HEK293 (cell line): Measurements from ENCODE around the gene AIF1L.
"Not testable (repeated sequence)": the region's sequence is repeated elsewhere in the genome, so short reads cannot be mapped to it uniquely, and the experiment has no call there.

Experiments
- CTCF ChIA-PET: fragments of 350-600 bp; formaldehyde crosslinking; extraction: SDS; loops from one replicate; lab custom pipeline; 2021; ENCODE audit warnings: antibody characterized with exemption; lab: Yijun Ruan, JAX
- POLR2A ChIA-PET: fragments of 300-600 bp; formaldehyde crosslinking; extraction: SDS; loops from one replicate; lab custom pipeline; 2020; ENCODE audit warnings: antibody characterized with exemption, inconsistent platforms; lab: Yijun Ruan, JAX
- H3K27ac ChIP-seq: fragments of 200-500 bp; sonication (Bioruptor generic); 2 replicates; pipeline ENCODE4 v1.5.1; 2014; ENCODE audit warnings: low read depth, low read length, control low read depth, inconsistent platforms; ENCODE audit errors: extremely low read depth
- H3K36me3 ChIP-seq, 2 experiments: fragments of 200-500 bp in 1 of 2; sonication (Bioruptor generic) in 1 of 2; 1 replicate in 1 of 2; 2 replicates in 1 of 2; pipeline ENCODE4 v1.5.1; 2014 to 2017; ENCODE audit warnings: inconsistent platforms in 2 of 2, low read length in 2 of 2; ENCODE audit not compliant: control insufficient read depth in 2 of 2, insufficient read depth in 1 of 2
- H3K4me1 ChIP-seq: fragments of 200-500 bp; sonication (Bioruptor generic); 2 replicates; pipeline ENCODE4 v1.5.1; 2014; ENCODE audit warnings: mild to moderate bottlenecking, low read length, inconsistent platforms; ENCODE audit not compliant: control insufficient read depth, insufficient read depth
- H3K4me3 ChIP-seq: 2 replicates; pipeline ENCODE4 v1.5.1; 2011; ENCODE audit warnings: low read depth, mild to moderate bottlenecking, control low read depth, low read length, moderate library complexity
- H3K9me3 ChIP-seq: fragments of 200-500 bp; sonication (Bioruptor generic); 2 replicates; pipeline ENCODE4 v1.5.1; 2014; ENCODE audit warnings: low read depth, low read length, inconsistent platforms; ENCODE audit not compliant: control insufficient read depth, insufficient read depth
- GLI4 ChIP-seq: fragments of 450-650 bp; formaldehyde crosslinking; IDR thresholded peaks from 2 replicates; pipeline ENCODE4 v1.5.1; 2016; ENCODE audit warnings: missing biosample characterization, missing genetic modification characterization
- GLIS2 ChIP-seq: fragments of 450-650 bp; formaldehyde crosslinking; IDR thresholded peaks from 2 replicates; pipeline ENCODE4 v1.5.1; 2016; ENCODE audit warnings: missing biosample characterization, missing genetic modification characterization
- KLF16 ChIP-seq: fragments of 450-650 bp; formaldehyde crosslinking; IDR thresholded peaks from 2 replicates; pipeline ENCODE4 v1.5.1; 2017; ENCODE audit warnings: missing biosample characterization, missing genetic modification characterization
- WT1 ChIP-seq: fragments of 450-650 bp; formaldehyde crosslinking; IDR thresholded peaks from 2 replicates; pipeline ENCODE4 v1.5.1; 2016; ENCODE audit warnings: missing biosample characterization, missing genetic modification characterization
- ZEB2 ChIP-seq: fragments of 450-650 bp; formaldehyde crosslinking; IDR thresholded peaks from 2 replicates; pipeline ENCODE4 v1.5.1; 2016; ENCODE audit warnings: missing biosample characterization, missing genetic modification characterization
- ZNF146 ChIP-seq: fragments of 450-650 bp; formaldehyde crosslinking; IDR thresholded peaks from 2 replicates; pipeline ENCODE4 v1.5.1; 2016; ENCODE audit warnings: missing biosample characterization, missing genetic modification characterization
- ZNF155 ChIP-seq: fragments of 450-650 bp; formaldehyde crosslinking; IDR thresholded peaks from 2 replicates; pipeline ENCODE4 v1.5.1; 2016; ENCODE audit warnings: missing biosample characterization, missing genetic modification characterization
- ZNF16 ChIP-seq: fragments of 450-650 bp; formaldehyde crosslinking; IDR thresholded peaks from 2 replicates; pipeline ENCODE4 v1.5.1; 2016; ENCODE audit warnings: low read depth, missing biosample characterization, missing genetic modification characterization
- ZNF175 ChIP-seq: fragments of 450-650 bp; formaldehyde crosslinking; IDR thresholded peaks from 2 replicates; pipeline ENCODE4 v1.5.1; 2016; ENCODE audit warnings: missing biosample characterization, missing genetic modification characterization
- ZNF274 ChIP-seq, 2 experiments: fragments of 200-500 bp in 1 of 2; fragments of 450-650 bp in 1 of 2; sonication (Bioruptor generic) in 1 of 2; formaldehyde crosslinking in 1 of 2; IDR thresholded peaks; 2 replicates each; pipeline versions ENCODE4 v1.5.1 to v1.6.1; 2014 to 2016; ENCODE audit warnings: borderline replicate concordance in 1 of 2, inconsistent platforms in 1 of 2, low read length in 1 of 2, missing biosample characterization in 1 of 2, missing genetic modification characterization in 1 of 2
- ZNF624 ChIP-seq: fragments of 450-650 bp; formaldehyde crosslinking; IDR thresholded peaks from 2 replicates; pipeline ENCODE4 v1.5.1; 2017; ENCODE audit warnings: missing biosample characterization, missing genetic modification characterization
- ZNF645 ChIP-seq: fragments of 450-650 bp; formaldehyde crosslinking; IDR thresholded peaks from 2 replicates; pipeline ENCODE4; 2016; ENCODE audit warnings: missing biosample characterization, missing genetic modification characterization
- ZNF660 ChIP-seq: fragments of 450-650 bp; IDR thresholded peaks from 2 replicates; pipeline ENCODE4 v1.5.1; 2018; ENCODE audit warnings: missing biosample characterization, mild to moderate bottlenecking, missing genetic modification characterization
- ZNF670 ChIP-seq: fragments of 450-650 bp; formaldehyde crosslinking; IDR thresholded peaks from 2 replicates; pipeline ENCODE4 v1.5.1; 2016; ENCODE audit warnings: missing biosample characterization, missing genetic modification characterization, low read depth
- ZNF747 ChIP-seq: fragments of 450-650 bp; formaldehyde crosslinking; IDR thresholded peaks from 2 replicates; pipeline ENCODE4 v1.5.1; 2016; ENCODE audit warnings: missing biosample characterization, missing genetic modification characterization
- ZSCAN30 ChIP-seq: fragments of 450-650 bp; IDR thresholded peaks from 2 replicates; pipeline ENCODE4 v1.5.1; 2018; ENCODE audit warnings: missing biosample characterization, mild to moderate bottlenecking, missing genetic modification characterization, moderate library complexity
- TF ChIP-seq, protein P1 (sequence below): fragments of 450-650 bp; formaldehyde crosslinking; IDR thresholded peaks from 2 replicates; pipeline ENCODE4 v1.5.1; 2016; ENCODE audit warnings: missing biosample characterization, missing genetic modification characterization

AIF1L gene

GRCh38 chr9:131112374-131113154 lies 16.2 kb downstream of the AIF1L start (continued):
- TF ChIP-seq WT1 (no peak), ZEB2 (tag by site-specific recombination) (no peak)

- no peaks in the 10 kb centered on the region for H3K9me3 ChIP-seq
- peaks cover 0 to 12% of the 10 kb centered on the region in 2 experiments; a peak in 1 of 3 replicates for H3K36me3 ChIP-seq
- CTCF ChIA-PET, result interaction anchor here (0.6 kb wide), 1 partner anchor 64 kb away, joined by 3 read pairs; no protein-coding TSS in a partner anchor
- no peak overlapping the region for H3K4me3 ChIP-seq
- H3K27ac ChIP-seq, result no peak overlapping the region
- no peaks in the 10 kb centered on the region for H3K4me1 ChIP-seq
- no peak for TF ChIP-seq ZNF175 (tag by site-specific recombination)
- no peak for TF ChIP-seq ZNF274 (IDR thresholded peaks at IDR 0.05; ENCODE audit: low read length)
- no peak for TF ChIP-seq ZNF274 (tag by site-specific recombination; IDR thresholded peaks at IDR 0.05; ENCODE audit: borderline replicate concordance)
- TF ChIP-seq ZSCAN30 (tag by site-specific recombination), result no peak
- no peak for TF ChIP-seq GLI4 (tag by site-specific recombination)
- no peak for TF ChIP-seq KLF16 (tag by site-specific recombination)
- TF ChIP-seq GLIS2 (tag by site-specific recombination), result 0 out of 2 replicates have a peak, but pooled peaks have one; percentile 2
- POLR2A ChIA-PET, result interaction anchor here (0.7 to 2.4 kb wide), 5 partner anchors 10 to 17 kb away, joined by 4 to 11 read pairs (median 6); partner anchors contain the start of genes AIF1L and NUP214
Observed at GRCh38 chr9:131113655-131114054, 17.3 kb downstream of the AIF1L start.

DNA sequence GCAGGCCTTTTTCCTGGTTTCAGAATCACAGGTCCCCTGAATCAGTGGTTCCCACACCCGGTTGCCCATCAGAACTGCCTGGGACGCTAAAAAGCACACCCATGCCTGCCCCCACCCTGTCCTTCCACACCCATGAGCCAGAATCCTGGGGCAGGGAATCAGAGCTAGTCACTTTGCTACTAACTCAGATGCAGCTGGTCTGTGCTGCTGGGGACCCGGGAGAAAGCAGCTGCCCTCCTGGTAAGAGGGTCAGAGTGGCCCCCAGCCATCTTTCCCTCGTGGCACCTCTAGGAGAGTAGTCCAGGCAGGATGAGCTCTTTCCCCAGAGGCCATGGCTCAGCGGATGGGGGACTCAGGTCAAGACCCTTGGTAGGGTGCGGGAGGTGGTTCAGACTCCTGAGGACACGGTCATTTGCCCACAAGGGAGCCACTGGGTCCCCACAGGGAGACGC lies 17.8 kb downstream of the AIF1L start:
- TF ChIP-seq ZNF16 (no peak), ZNF155 (tag by site-specific recombination) (no peak), GLIS2 (tag by site-specific recombination) (peak; percentile 13; the same call in 1 of the 2 replicates)
- TF ChIP-seq, all 188 proteins: peak for 1
- POLR2A ChIA-PET, result interaction anchor here (0.8 to 2.4 kb wide), 2 partner anchors 11 kb away, joined by 4 to 11 read pairs; partner anchors contain the start of gene NUP214
- no peaks in the 10 kb centered on the region for H3K4me1 ChIP-seq
- H3K36me3 ChIP-seq, result peaks cover 0 to 16% of the 10 kb centered on the region in 2 experiments; a peak in 1 of 3 replicates
- no peak overlapping the region for H3K4me3 ChIP-seq
- no peak overlapping the region for H3K27ac ChIP-seq
- CTCF ChIA-PET, result interaction anchor here (0.6 kb wide), 1 partner anchor 64 kb away, joined by 3 read pairs; no protein-coding TSS in a partner anchor
- H3K9me3 ChIP-seq, result no peaks in the 10 kb centered on the region

DNA sequence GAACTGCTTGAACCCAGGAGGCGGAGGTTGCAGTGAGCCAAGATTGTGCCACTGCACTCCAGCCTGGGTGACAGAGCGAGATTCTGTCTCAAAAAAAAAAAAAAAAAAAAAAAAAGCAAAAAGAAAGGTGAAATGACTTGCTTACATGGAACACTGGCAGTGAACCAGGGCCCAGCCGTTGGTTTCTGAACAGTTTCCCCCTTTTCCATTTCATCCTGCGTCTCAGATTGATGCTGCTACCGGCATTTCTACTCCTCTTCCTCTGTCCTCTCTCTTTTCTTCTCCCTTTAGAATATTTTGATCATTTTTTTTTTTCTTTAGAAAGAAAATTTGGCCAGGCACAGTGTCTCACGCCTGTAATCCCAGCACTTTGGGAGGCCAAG lies 19.0 kb downstream of the AIF1L start:
- H3K9me3 ChIP-seq, CTCF ChIA-PET, H3K4me1 ChIP-seq, H3K4me3 ChIP-seq, H3K27ac ChIP-seq: not testable (repeated sequence)
- POLR2A ChIA-PET, result interaction anchor here (1.0 kb wide), 1 partner anchor 10 kb away, joined by 4 read pairs; the partner anchor contains the start of gene NUP214
- H3K36me3 ChIP-seq, result peaks cover 0 to 20% of the 10 kb centered on the region in 2 experiments; a peak in 1 of 3 replicates

- Histone ChIP-seq H3K9me3 (no peaks in the 10 kb centered on the region), H3K27ac (no peak overlapping the region), H3K4me1 (no peaks in the 10 kb centered on the region), H3K36me3 (peaks cover 0 to 26% of the 10 kb centered on the region in 2 experiments; a peak in 1 of 3 replicates), H3K4me3 (no peak overlapping the region)
- CTCF ChIA-PET, result no interaction called here
- POLR2A ChIA-PET, result interaction anchor here (1.0 kb wide), 1 partner anchor 9 kb away, joined by 4 read pairs; the partner anchor contains the start of gene NUP214
- TF ChIP-seq ZNF645 (tag by site-specific recombination) (no peak), ZNF747 (no peak), ZNF670 (tag by site-specific recombination) (no peak), ZNF146 (tag by site-specific recombination) (no peak), ZNF660 (tag by site-specific recombination) (no peak), ZNF624 (tag by site-specific recombination) (no peak)
- TF ChIP-seq, protein P1, sequence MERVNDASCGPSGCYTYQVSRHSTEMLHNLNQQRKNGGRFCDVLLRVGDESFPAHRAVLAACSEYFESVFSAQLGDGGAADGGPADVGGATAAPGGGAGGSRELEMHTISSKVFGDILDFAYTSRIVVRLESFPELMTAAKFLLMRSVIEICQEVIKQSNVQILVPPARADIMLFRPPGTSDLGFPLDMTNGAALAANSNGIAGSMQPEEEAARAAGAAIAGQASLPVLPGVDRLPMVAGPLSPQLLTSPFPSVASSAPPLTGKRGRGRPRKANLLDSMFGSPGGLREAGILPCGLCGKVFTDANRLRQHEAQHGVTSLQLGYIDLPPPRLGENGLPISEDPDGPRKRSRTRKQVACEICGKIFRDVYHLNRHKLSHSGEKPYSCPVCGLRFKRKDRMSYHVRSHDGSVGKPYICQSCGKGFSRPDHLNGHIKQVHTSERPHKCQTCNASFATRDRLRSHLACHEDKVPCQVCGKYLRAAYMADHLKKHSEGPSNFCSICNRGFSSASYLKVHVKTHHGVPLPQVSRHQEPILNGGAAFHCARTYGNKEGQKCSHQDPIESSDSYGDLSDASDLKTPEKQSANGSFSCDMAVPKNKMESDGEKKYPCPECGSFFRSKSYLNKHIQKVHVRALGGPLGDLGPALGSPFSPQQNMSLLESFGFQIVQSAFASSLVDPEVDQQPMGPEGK (tag by site-specific recombination), result no peak
Observed at GRCh38 chr9:131116281-131117120, 20.2 kb downstream of the AIF1L start.
